HG02840 (cell line): Measurements from ENCODE around the gene SHF.
"Not testable (repeated sequence)": the region's sequence is repeated elsewhere in the genome, so short reads cannot be mapped to it uniquely, and the experiment has no call there.

ENCODE experiments used
- ATAC-seq: cut with Tn5 transposase; IDR thresholded peaks from one replicate; pipeline ENCODE4 v1.9.1; 2021; ENCODE audit warnings: mild to moderate bottlenecking, moderate library complexity, moderate number of reproducible peaks; ENCODE audit not compliant: unreplicated experiment, low FRiP score

The SHF gene

DNA sequence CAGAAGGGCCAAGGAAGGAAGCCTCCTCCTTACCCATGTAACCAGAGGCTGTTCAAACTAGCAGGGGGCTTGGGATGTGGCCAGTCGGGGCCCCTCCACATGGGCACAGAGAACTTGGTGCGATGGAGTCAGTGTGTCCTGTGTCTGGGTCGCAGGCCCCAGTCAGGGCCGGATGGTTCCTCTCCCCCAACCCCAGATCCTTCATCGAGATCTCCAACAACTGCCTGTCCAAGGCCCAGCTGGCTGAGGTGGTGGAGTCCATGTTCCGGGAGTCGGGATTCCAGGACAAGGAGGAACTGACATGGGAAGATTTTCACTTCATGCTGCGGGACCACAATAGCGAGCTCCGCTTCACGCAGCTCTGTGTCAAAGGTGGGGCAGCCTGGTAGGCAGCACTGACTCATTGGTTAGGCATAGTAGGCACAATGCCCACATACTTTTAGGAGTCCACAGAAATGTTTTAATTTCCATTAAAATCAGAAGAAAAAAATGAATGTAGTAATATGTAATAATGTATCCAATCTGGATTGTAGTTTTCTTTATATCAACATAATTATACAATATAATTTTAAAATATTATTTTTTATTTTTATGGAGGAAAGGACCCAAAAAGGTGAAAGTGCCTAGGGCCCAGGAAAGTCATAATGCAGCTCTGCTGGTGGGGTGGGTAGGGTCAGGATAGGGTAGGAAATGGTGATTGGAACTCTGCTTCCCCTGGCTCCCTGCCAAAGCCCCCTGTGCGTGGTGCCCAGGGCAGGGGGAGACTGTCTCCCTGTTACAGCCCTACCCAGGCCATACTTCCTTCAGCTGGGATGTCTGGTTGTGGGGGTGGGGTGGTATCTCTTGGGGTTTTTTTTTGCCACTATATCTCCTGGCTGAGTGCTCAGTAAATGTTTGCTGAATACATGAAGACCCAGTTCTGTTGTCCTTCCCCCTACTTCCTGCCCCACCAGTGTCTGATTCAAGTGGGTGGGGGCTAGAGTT lies 39.4 kb downstream of the SHF start:
- no peak for ATAC-seq

- no peak for ATAC-seq
These were observed 40.2 kb downstream of the SHF start for GRCh38 chr15:45147606-45148005.

DNA sequence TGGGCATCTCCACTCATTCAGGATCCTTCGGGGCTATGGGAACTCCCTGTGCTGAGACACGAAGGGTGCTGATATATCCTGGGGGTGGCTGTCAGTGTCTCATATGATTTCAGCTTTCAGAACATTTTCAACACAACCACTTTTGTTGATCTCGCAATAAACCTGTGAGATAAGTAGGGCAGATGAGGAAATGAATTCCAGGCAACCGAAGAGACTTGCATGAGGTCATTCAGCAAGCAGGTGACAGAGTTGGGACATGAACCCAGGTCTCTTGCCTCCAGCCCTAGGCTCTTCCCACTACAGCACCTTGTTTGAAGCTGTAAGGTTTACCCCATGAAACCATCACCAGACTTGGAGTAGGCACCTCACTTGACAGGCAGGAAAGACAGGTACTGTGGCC lies 41.4 kb downstream of the SHF start:
- ATAC-seq, result no peak

DNA sequence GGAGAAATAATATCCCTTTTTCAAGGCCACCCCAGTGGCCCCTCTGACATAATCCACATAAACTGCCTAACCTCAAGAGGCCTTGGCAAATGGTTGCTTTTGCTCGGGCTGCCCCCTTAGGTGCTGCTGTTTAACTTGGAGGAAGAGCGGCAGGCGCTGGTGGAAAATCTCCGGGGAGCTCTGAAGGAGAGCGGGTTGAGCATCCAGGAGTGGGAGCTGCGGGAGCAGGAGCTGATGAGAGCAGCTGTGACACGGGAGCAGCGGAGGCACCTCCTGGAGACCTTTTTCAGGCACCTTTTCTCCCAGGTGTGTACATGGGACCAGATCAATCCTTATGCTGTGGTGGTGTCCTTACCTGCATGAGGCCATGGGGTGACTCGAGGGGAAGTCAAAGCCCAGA lies 43.0 kb downstream of the SHF start:
- no peak for ATAC-seq

DNA sequence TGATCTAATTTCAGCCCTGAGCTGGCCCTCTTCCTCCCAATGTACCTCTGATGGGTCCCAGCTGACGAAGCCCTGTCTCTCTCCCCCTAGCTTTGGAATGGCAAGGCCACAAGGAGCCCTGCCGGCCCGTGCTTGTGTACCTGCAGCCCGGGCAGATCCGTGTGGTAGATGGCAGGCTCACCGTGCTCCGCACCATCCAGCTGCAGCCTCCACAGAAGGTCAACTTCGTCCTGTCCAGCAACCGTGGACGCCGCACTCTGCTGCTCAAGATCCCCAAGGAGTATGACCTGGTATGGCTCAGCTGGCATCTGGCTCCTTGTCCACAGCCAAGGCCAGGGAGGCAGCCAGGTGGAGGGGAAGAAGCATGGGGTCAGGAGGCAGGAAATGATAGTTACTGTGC lies 43.8 kb downstream of the SHF start:
- no peak for ATAC-seq

DNA sequence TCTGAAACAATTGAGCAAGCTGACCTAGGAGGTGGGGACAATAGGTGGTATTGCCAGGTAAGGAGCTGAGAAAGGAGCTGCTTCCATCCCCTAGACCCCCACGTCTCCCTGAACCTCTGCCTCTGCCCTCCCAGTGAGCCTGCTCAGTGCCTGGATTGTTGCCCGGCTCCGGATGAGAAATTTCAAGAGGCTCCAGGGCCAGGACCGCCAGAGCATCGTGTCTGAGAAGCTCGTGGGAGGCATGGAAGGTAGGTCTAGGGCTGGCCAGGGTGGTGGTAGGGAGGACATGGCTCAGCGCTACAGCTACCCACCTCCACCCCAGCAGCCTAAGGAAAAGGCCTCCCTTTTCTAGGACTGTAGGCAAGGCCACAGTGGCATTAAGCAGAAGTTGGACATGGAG lies 44.7 kb downstream of the SHF start:
- ATAC-seq, result no peak

GRCh38 chr15:45141386-45141785 lies 46.4 kb downstream of the SHF start:
- no peak for ATAC-seq

- ATAC-seq, result no peak
These were observed 47.1 kb downstream of the SHF start for GRCh38 chr15:45140557-45141250.

- ATAC-seq, result no peak
These were observed 48.0 kb downstream of the SHF start for GRCh38 chr15:45139770-45140169.

DNA sequence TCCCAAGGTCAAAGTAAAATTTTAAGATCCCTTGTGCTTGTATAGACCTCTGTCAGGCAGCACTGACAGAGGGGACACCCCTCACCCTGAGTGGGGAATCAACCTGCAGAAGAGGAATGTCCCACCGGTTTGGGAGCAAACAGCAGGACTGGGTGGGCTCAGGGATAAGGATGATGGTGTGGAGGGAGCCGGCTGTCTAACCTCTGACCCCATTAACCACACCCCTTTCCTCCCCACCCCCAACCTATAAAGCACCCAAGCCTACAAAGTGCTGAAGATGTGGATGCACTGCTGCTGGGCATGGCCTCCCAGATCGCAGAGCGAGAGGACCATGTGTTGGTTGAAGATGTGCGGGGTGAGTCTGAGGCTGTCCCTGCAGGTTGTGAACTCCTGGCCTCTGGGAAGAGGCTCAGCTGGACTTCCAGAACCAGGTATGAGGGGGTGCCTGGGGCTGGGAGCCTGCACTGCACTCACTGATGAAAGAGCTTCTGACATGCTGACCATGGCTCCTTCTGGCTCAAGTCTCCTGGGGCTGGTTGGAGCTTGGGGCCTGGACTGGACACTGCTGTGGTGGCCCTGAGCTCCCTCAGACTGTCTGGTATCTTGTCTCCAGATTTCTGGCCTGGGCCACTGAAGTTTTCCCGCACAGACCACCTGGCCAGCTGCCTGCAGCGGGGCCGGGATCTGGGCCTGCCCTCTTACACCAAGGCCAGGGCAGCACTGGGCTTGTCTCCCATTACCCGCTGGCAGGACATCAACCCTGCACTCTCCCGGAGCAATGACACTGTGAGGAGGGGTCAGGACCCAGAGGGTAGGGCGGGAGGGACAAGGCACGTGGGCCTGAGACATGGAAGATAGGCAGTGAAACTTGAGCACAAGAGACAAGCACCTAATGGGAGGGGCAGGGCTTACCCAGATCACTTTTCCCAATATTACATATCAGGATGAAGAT lies 48.7 kb downstream of the SHF start:
- no peak for ATAC-seq

- ATAC-seq, result no peak
These were observed 50.1 kb downstream of the SHF start for GRCh38 chr15:45137703-45138102.

GRCh38 chr15:45136378-45136764 lies 51.4 kb downstream of the SHF start:
- no peak for ATAC-seq

GRCh38 chr15:45135705-45136377 lies 51.9 kb downstream of the SHF start:
- ATAC-seq, result not testable (repeated sequence)

DNA sequence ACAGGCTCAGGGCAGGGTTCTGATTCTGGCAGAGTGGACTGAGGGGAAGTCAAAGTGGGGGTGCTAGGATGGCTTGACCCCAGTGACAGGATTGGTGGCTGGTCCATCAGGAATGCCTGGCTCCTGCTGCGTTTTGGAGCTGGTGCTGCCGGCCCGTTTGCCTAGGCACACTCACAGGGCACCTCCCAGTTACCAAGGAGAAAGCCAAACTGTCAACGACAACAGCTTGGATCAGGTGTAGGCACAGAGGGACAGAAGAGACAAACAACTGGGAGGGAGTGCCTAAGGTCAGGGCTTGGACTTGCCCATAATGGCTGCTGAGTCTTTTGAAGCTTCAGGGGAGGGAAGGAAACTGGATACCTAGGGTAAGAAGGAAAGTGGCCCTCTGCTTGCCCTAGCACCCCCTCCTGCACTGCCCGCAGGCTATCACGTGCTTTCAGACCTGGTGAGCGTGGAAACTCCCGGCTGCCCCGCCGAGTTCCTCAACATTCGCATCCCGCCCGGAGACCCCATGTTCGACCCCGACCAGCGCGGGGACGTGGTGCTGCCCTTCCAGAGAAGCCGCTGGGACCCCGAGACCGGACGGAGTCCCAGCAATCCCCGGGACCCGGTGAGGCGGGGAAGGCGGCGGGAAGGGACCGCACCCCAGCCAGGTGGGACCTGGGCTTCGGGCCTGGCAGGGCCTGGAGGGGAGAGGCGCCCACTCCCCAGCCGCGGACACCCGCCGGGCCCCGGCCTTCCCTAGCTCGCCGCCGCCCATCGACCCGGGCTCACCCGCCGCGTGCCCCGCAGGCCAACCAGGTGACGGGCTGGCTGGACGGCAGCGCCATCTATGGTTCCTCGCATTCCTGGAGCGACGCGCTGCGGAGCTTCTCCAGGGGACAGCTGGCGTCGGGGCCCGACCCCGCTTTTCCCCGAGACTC lies 52.8 kb downstream of the SHF start:
- no peak for ATAC-seq

DNA sequence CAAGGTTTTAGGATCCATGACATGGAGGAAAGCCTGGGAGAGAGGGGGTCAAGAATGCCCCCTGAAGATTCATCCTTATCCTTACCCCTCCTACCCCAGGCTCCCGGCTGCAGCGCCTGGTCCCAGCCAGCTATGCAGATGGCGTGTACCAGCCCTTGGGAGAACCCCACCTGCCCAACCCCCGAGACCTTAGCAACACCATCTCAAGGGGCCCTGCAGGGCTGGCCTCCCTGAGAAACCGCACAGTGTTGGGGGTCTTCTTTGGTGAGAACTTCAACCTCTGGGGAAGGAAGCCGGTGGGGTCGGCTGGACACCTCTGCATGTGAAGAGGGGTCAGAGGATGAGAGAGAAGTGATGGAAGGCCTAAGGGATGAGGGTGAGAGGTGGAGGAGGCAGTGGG lies 53.7 kb downstream of the SHF start:
- no peak for ATAC-seq

GRCh38 chr15:45133561-45133920 lies 54.2 kb downstream of the SHF start:
- no peak for ATAC-seq

DNA sequence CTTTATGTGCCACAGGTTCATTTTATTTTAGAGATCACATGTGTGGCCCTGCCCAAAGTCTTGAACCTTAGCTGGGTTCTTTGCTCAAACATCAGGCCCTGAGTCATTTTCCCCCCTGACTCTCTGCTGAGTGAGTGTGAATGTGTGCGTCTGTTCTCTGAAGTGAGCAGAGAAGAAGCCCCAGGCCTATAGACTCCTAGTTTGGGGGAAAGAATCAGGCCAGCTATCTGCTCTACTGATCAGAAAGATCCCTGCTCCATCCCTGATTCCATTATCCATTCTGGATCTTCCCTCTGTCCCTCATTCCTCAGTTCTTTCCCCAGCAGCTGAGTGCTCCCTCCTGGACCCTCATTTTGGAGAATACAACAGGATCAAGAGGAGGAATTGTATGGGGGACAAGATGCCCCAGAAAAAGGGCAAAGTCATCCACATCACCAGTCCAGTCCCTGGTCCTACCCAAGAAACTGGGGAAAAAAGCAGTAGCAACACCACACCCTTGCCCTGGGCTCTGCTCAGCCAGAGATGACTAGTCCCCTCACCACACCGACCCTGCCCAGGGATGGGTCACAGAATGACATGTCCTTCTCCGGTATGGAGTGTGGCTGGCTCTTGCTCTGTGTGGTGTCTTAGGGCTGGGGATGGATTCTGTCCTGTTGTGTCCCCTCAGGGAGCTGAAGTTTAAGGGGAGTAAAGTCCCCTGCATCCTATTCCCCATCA lies 54.8 kb downstream of the SHF start:
- no peak for ATAC-seq

- ATAC-seq, result no peak
These were observed 56.3 kb downstream of the SHF start for GRCh38 chr15:45131510-45131909.
